Measurements from ENCODE around the gene BLNK.
"Not testable (repeated sequence)": the region's sequence is repeated elsewhere in the genome, so short reads cannot be mapped to it uniquely, and the experiment has no call there.

The BLNK gene

DNA sequence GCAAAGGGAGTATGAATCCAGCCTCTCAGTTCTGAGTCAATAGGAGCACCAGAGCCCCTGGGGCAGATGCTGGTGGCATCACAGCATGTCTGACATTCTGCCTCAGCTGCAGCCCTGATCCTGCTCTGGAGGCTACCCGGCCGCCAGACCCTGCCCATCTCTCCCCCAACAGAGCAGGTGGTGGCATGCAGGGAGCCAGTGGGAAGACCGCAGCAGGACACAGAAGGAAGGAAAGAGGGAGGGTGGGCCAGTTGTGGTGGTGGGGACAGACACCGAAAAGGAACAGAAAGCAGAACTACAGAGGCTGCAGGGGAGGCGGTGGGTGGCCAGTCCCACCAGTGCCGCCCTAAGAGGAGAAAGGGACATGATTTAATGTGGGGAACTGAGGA lies 35.3 kb downstream of the BLNK start:
- no peak overlapping the region for H3K4me3 ChIP-seq (ENCODE audit: low read length)
- no peak for DNase-seq (ENCODE audit: low read depth, low spot score)

- DNase-seq (ENCODE audit: low read depth, low spot score) = no peak
Measured at GRCh38 chr10:96235326-96236089, 35.9 kb downstream of the BLNK start.

GRCh38 chr10:96233959-96234358 lies 37.4 kb downstream of the BLNK start:
- no peak for DNase-seq (ENCODE audit: low read depth, low spot score)
- H3K4me3 ChIP-seq (ENCODE audit: low read length) = no peak overlapping the region

More at GRCh38 chr10:96235326-96236089, 35.9 kb downstream of the BLNK start:
- no peak overlapping the region for H3K4me3 ChIP-seq (ENCODE audit: low read length)

GRCh38 chr10:96230527-96230926 lies 40.8 kb downstream of the BLNK start:
- H3K4me3 ChIP-seq (ENCODE audit: low read length) = no peak overlapping the region
- DNase-seq (ENCODE audit: low read depth, low spot score) = no peak

DNA sequence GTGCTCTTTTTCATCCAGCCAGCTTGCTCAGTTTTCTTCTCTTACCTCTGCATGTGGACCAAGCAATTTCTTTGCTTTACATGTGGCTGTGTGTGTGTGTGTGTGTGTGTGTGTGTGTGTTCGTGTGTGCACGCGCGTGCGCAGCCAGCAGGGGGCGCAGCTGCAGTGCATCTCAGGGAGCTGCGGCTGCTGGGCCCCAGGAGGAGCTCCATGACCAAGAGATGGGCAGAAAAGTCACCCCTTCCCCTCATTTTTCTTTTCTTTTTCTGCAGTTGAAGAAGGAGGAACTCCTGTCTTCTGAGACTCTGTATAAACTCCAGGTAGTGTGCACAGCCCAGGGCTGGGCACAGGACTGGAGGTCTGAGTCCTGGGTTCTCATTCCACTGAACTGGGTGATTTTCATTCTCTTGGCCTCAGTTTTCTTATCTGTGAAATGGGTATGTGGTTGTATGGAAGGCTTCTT lies 41.8 kb downstream of the BLNK start:
- DNase-seq (ENCODE audit: low read depth, low spot score) = peak; percentile 81
- no peak overlapping the region for H3K4me3 ChIP-seq (ENCODE audit: low read length)

DNA sequence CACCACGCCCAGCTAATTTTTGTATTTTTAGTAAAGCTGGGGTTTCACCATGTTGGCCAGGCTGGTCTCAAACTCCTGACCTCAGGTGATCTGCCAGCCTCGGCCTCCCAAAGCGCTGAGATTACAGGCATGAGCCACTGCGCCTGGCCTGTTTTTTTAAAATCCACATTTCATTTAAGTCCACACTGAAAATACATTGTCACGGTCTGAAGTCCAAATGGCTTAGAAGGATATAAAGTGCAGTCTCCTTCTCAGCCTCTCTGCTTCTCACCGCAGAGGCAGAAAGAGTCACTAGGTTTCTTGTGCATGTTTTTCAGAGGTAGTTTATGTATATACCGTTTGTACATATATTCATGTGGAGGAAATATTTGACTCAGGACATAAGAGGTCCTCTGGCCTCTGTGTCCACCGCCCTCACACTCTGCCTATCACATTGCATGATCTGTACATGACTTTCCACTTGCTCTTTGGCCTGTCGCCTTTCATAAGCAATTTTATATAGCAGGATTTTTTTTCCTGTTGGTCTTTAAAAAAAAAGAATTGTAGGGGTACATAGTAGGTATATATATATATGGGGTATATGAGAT lies 42.9 kb downstream of the BLNK start:
- no peak for DNase-seq (ENCODE audit: low read depth, low spot score)
- no peak overlapping the region for H3K4me3 ChIP-seq (ENCODE audit: low read length)

GRCh38 chr10:96227206-96227605 lies 44.2 kb downstream of the BLNK start:
- DNase-seq (ENCODE audit: low read depth, low spot score) = no peak
- H3K4me3 ChIP-seq (ENCODE audit: low read length) = no peak overlapping the region

- peak; percentile 29 for DNase-seq (ENCODE audit: low read depth, low spot score)
- H3K4me3 ChIP-seq (ENCODE audit: low read length) = no peak overlapping the region
Measured at GRCh38 chr10:96225119-96225518, 46.2 kb downstream of the BLNK start.

DNA sequence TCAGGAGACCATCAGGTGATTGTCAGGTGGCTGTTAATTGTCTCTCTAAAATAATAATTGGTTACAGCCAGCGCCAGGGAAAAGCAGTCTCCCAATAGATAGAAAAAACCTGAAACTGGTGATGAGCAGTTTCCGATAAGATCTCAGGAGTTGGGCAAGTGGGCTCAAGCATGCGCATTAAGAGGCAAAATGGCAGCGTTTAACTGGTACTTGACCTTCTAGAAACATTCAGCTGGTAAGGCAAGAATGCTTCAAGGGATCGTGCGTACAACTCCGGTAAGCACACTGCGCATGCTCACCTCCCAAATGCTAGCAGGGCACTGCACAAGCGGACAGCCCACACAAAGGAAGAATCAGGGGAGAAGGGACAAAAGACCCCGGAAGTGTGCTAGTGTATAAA lies 48.5 kb downstream of the BLNK start:
- DNase-seq (ENCODE audit: low read depth, low spot score) = no peak
- H3K4me3 ChIP-seq (ENCODE audit: low read length) = no peak overlapping the region

DNA sequence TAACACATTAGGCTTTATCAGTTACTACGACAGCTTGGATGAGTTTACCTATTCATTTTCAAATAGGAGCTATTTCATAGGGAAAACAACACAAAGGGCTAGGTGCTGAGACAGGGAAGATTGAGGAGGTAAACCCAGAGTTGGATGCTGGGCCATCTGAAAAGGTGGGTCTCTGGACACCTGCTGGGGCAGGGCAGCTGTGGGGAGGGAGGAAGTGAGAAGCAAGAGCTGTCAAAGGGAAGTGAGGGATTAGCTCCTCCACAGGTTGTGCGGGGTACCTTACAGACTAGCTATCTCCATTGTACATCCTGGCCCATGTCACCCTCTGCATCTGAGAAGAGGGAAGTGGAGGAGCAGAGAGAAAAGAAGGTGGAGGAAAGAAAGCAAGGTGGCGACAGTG lies 48.9 kb downstream of the BLNK start:
- DNase-seq (ENCODE audit: low read depth, low spot score) = no peak
- no peak overlapping the region for H3K4me3 ChIP-seq (ENCODE audit: low read length)

GRCh38 chr10:96218826-96219225 lies 52.5 kb downstream of the BLNK start:
- no peak overlapping the region for H3K4me3 ChIP-seq (ENCODE audit: low read length)

GRCh38 chr10:96217711-96218110 lies 53.7 kb downstream of the BLNK start:
- DNase-seq (ENCODE audit: low read depth, low spot score) = no peak
- no peak overlapping the region for H3K4me3 ChIP-seq (ENCODE audit: low read length)

More at GRCh38 chr10:96218826-96219225, 52.5 kb downstream of the BLNK start:
- no peak for DNase-seq (ENCODE audit: low read depth, low spot score)

GRCh38 chr10:96216775-96217174 lies 54.6 kb downstream of the BLNK start:
- no peak overlapping the region for H3K4me3 ChIP-seq (ENCODE audit: low read length)
- DNase-seq (ENCODE audit: low read depth, low spot score) = no peak

DNA sequence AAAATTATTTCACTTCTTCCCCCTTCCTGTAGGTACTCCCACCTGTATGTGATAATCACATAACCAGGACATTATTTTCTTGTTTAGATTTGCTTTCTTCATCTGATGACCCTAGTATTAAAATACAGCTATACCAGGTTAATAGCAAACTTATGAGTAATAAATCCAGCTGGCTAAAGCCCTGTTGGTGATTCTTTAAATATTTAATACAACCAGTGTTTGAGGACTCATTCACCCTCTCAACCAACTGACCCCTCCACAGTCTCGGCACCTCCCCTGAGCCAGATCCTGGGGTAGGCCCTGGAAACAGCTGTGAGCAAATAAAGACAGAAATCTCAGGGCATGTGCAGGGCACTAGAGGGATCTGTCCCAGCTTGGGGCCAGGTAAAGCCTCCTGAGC lies 58.5 kb downstream of the BLNK start:
- DNase-seq (ENCODE audit: low read depth, low spot score) = no peak
- H3K4me3 ChIP-seq (ENCODE audit: low read length) = no peak overlapping the region

GRCh38 chr10:96211764-96212163 lies 59.6 kb downstream of the BLNK start:
- DNase-seq (ENCODE audit: low read depth, low spot score) = no peak
- no peak overlapping the region for H3K4me3 ChIP-seq (ENCODE audit: low read length)

DNA sequence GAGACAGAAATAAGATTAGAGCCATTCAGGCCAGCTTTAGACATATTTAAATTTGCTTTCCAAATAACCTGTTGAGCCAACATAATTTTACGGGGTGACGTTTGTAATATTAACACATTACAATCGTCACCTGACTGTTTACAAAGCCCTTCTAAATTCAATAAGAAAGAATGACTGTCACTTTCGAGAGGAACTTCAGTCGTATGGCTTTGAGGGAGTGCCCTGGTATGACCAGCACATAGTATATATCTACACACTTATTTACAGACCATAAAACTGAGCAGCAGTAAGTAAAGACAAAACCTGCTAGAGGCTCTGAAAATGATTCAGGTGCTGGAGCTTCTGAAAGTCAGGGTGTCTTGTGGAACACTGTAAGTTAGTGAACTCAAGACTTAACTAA lies 62.4 kb downstream of the BLNK start:
- no peak for DNase-seq (ENCODE audit: low read depth, low spot score)
- no peak overlapping the region for H3K4me3 ChIP-seq (ENCODE audit: low read length)

GRCh38 chr10:96208271-96208670 lies 63.1 kb downstream of the BLNK start:
- no peak overlapping the region for H3K4me3 ChIP-seq (ENCODE audit: low read length)
- DNase-seq (ENCODE audit: low read depth, low spot score) = no peak

- no peak for DNase-seq (ENCODE audit: low read depth, low spot score)
Measured at GRCh38 chr10:96205580-96205979, 65.8 kb downstream of the BLNK start.

DNA sequence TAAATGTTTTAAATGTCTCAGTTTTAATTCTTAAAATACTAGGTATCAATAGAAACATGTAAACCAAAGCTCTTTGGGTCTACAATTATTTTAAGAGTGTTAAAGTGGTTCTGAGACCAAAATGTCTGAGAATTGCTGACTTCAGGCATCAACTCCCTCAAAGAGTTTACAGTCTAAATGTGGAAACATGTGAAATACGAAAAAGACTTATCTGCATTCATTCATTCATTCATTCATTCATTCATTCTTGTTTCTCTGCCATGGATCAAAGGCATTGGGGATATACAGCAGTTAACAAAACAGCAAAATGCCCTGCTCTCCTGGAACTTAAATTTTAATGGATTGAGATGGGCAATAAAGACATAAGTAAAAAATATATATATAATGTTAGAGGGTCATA lies 69.8 kb downstream of the BLNK start:
- H3K4me3 ChIP-seq (ENCODE audit: low read length) = no peak overlapping the region
- DNase-seq (ENCODE audit: low read depth, low spot score) = no peak

More at GRCh38 chr10:96205580-96205979, 65.8 kb downstream of the BLNK start:
- no peak overlapping the region for H3K4me3 ChIP-seq (ENCODE audit: low read length)

DNA sequence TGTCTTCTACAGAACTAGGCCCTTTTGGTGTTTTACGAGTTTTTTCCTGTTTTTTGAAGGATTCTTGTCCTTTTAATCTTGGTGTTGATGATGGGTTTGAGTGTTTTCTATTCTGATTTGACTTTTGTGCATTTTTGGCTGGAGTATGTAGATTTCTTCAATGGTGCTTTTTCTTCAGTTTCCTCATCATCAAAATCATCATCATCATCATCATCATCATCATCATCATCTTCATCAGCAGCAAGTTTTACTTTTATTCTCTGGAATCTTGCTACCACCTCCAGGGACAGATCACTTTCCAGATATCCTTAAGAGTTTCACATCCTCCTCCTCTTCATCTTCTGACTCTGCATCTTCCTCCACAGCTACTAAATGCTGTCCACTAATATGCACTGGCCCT lies 81.9 kb downstream of the BLNK start:
- not testable (repeated sequence) for DNase-seq (ENCODE audit: low read depth, low spot score)

GRCh38 chr10:96188916-96189315 lies 82.5 kb downstream of the BLNK start:
- no peak overlapping the region for H3K4me3 ChIP-seq (ENCODE audit: low read length)
- no peak for DNase-seq (ENCODE audit: low read depth, low spot score)

More for the DNA sequence above, 81.9 kb downstream of the BLNK start:
- not testable (repeated sequence) for H3K4me3 ChIP-seq (ENCODE audit: low read length)
